22Rv1 (cell line): Measurements from ENCODE around the gene SPTLC3.

ENCODE experiments used
- CTCF ChIP-seq: fragments of 450-650 bp; IDR thresholded peaks from 2 replicates; pipeline ENCODE4 v1.5.1; 2017; ENCODE audit warnings: mild to moderate bottlenecking
- ZFX ChIP-seq: fragments of 450-650 bp; IDR thresholded peaks from 2 replicates; pipeline ENCODE4 v1.6.1; 2017; ENCODE audit warnings: antibody characterized with exemption, borderline replicate concordance

GRCh38 chr20:12978126-12978394 lies 30.7 kb upstream of the SPTLC3 start:
- TF ChIP-seq CTCF (no peak), ZFX (no peak)
